Neural progenitor cell (in vitro differentiated cells): ENCODE measurements around the gene RNU5D-1. TPM values are rescaled to one million over a fixed set of nuclear protein-coding genes. Genes with fewer than 3 reads are reported as not detected.

Source experiments
- DNase-seq: peaks from one replicate; pipeline ENCODE4 v3.0.0-alpha.2; 2016; ENCODE audit warnings: low spot score
- H2AFZ ChIP-seq: fragments of 200-600 bp; sonication (generic); replicated peaks from 2 replicates; pipeline ENCODE4 v1.6.1; 2016; ENCODE audit warnings: antibody characterized with exemption
- H3F3A ChIP-seq: fragments of 200-600 bp; sonication (generic); 2 replicates; pipeline ENCODE4 v1.6.1; 2016; ENCODE audit warnings: antibody characterized with exemption, low read depth
- H3K27ac ChIP-seq: fragments of 200-600 bp; sonication (generic); 2 replicates; pipeline ENCODE4 v1.5.1; 2016; ENCODE audit warnings: mild to moderate bottlenecking
- H3K27me3 ChIP-seq: fragments of 200-600 bp; sonication (generic); 2 replicates; pipeline ENCODE4 v1.6.1; 2016; ENCODE audit warnings: mild to moderate bottlenecking, moderate library complexity
- H3K36me3 ChIP-seq: fragments of 200-600 bp; sonication (generic); 2 replicates; pipeline ENCODE4 v1.5.1; 2016
- H3K4me1 ChIP-seq: fragments of 200-600 bp; sonication (generic); 2 replicates; pipeline ENCODE4 v1.6.1; 2016; ENCODE audit warnings: mixed run types
- H3K4me2 ChIP-seq: fragments of 200-600 bp; sonication (generic); 2 replicates; pipeline ENCODE4 v1.6.1; 2016
- H3K4me3 ChIP-seq: fragments of 200-600 bp; sonication (generic); 2 replicates; pipeline ENCODE4 v1.5.1; 2016
- H3K79me2 ChIP-seq: fragments of 200-600 bp; sonication (generic); 2 replicates; pipeline ENCODE4 v1.6.1; 2016; ENCODE audit warnings: low read depth
- H3K9ac ChIP-seq: fragments of 200-600 bp; sonication (generic); 2 replicates; pipeline ENCODE4 v1.6.1; 2016
- H3K9me3 ChIP-seq: fragments of 200-600 bp; sonication (generic); 2 replicates; pipeline ENCODE4 v1.5.1; 2016; ENCODE audit warnings: low read depth
- H4K20me1 ChIP-seq: fragments of 200-600 bp; sonication (generic); 2 replicates; pipeline ENCODE4 v1.6.1; 2016; ENCODE audit warnings: low read depth
- H3K27ac Mint-ChIP-seq: 3 replicates; pipeline ENCODE4 v1.8.0; 2021; ENCODE audit warnings: mixed read lengths
- H3K27me3 Mint-ChIP-seq: 2 replicates; pipeline ENCODE4 v1.8.0; 2022; ENCODE audit warnings: low read depth, mild to moderate bottlenecking, inconsistent platforms, moderate library complexity, mixed read lengths; ENCODE audit not compliant: insufficient read depth
- H3K36me3 Mint-ChIP-seq: 3 replicates; pipeline ENCODE4 v1.8.0; 2021; ENCODE audit warnings: mixed read lengths
- H3K4me1 Mint-ChIP-seq: 3 replicates; pipeline ENCODE4 v1.8.0; 2021; ENCODE audit warnings: mixed read lengths
- H3K4me3 Mint-ChIP-seq: 3 replicates; pipeline ENCODE4 v1.8.0; 2021; ENCODE audit warnings: mild to moderate bottlenecking, moderate library complexity, mixed read lengths
- H3K9me3 Mint-ChIP-seq: 3 replicates; pipeline ENCODE4 v1.8.0; 2020; ENCODE audit warnings: mixed read lengths
- CTCF ChIP-seq: fragments of 200-600 bp; sonication (generic); IDR thresholded peaks from 2 replicates; pipeline ENCODE4 v1.5.1; 2017; ENCODE audit warnings: antibody characterized with exemption, mild to moderate bottlenecking
- EZH2 ChIP-seq: fragments of 200-600 bp; sonication (generic); IDR thresholded peaks from 2 replicates; pipeline ENCODE4 v1.6.1; 2017; ENCODE audit warnings: antibody characterized with exemption, mild to moderate bottlenecking, moderate library complexity
- EZH2phosphoT487 ChIP-seq: fragments of 200-600 bp; sonication (generic); IDR thresholded peaks from 2 replicates; pipeline ENCODE4 v1.6.1; 2017; ENCODE audit warnings: antibody characterized with exemption
- total RNA-seq: library from RNA; depleted of rRNA; stranded (reverse); fragments of >200 nt; gene quantifications from 2 replicates; pipeline ENCODE4 v1.2.3, GENCODE V29; 2015; ENCODE audit warnings: low replicate concordance

Gene RNU5D-1
- total RNA-seq, 1 donor from 2014 or later = not detected

- Histone ChIP-seq H3K27ac (no peak overlapping the region), H3K27me3 (no peaks in the 10 kb centered on the region), H3K4me1 (no peaks in the 10 kb centered on the region), H4K20me1 (no peaks in the 10 kb centered on the region), H3K9ac (no peak overlapping the region), H3K4me2 (no peak overlapping the region), H3K9me3 (no peaks in the 10 kb centered on the region), H3K36me3 (no peaks in the 10 kb centered on the region), H3K4me3 (no peak overlapping the region), H2AFZ (no peak overlapping the region), H3K79me2 (no peaks in the 10 kb centered on the region), H3F3A (no peaks in the 10 kb centered on the region)
- Mint-ChIP-seq H3K9me3 (no peaks in the 10 kb centered on the region), H3K4me3 (no peak overlapping the region), H3K36me3 (peaks cover 5% of the 10 kb centered on the region), H3K27ac (no peak overlapping the region), H3K27me3 (peaks cover 8% of the 10 kb centered on the region), H3K4me1 (peaks cover 1% of the 10 kb centered on the region)
- TF ChIP-seq CTCF (no peak), EZH2 (no peak), EZH2phosphoT487 (no peak)
- DNase-seq = no peak
These were observed 34.9 kb downstream of the RNU5D-1 start for GRCh38 chr1:44696101-44696500.

- no peaks in the 10 kb centered on the region for H3K9me3 Mint-ChIP-seq
- H3K4me1 Mint-ChIP-seq = no peaks in the 10 kb centered on the region
- H3K27ac Mint-ChIP-seq = no peak overlapping the region
- H3K4me3 ChIP-seq = no peak overlapping the region
- no peak for TF ChIP-seq CTCF
- no peak for TF ChIP-seq EZH2
- no peak for TF ChIP-seq EZH2phosphoT487
- no peaks in the 10 kb centered on the region for H3K36me3 ChIP-seq
- no peak overlapping the region for H3K27ac ChIP-seq
- no peaks in the 10 kb centered on the region for H4K20me1 ChIP-seq
- DNase-seq = no peak
- peaks cover 7% of the 10 kb centered on the region for H3K27me3 Mint-ChIP-seq
- H3K9ac ChIP-seq = no peak overlapping the region
- H3K9me3 ChIP-seq = no peaks in the 10 kb centered on the region
- H3K4me1 ChIP-seq = no peaks in the 10 kb centered on the region
- peaks cover 5% of the 10 kb centered on the region for H3K36me3 Mint-ChIP-seq
- no peak overlapping the region for H3K4me3 Mint-ChIP-seq
- H3F3A ChIP-seq = no peaks in the 10 kb centered on the region
- no peak overlapping the region for H2AFZ ChIP-seq
- H3K4me2 ChIP-seq = no peak overlapping the region
- no peaks in the 10 kb centered on the region for H3K27me3 ChIP-seq
- H3K79me2 ChIP-seq = no peaks in the 10 kb centered on the region
These were observed 35.3 kb downstream of the RNU5D-1 start for GRCh38 chr1:44695671-44696070.

GRCh38 chr1:44694863-44695478 is 36.0 kb downstream of the RNU5D-1 start:
- Mint-ChIP-seq H3K9me3 (no peaks in the 10 kb centered on the region), H3K36me3 (peaks cover 5% of the 10 kb centered on the region), H3K4me1 (no peaks in the 10 kb centered on the region), H3K27ac (no peak overlapping the region), H3K27me3 (peaks cover 4% of the 10 kb centered on the region), H3K4me3 (no peak overlapping the region)
- H3K4me2 ChIP-seq = no peak overlapping the region
- H3K9me3 ChIP-seq = no peaks in the 10 kb centered on the region
- no peaks in the 10 kb centered on the region for H3K36me3 ChIP-seq
- H2AFZ ChIP-seq = no peak overlapping the region
- no peaks in the 10 kb centered on the region for H3F3A ChIP-seq
- H3K27ac ChIP-seq = no peak overlapping the region
- no peaks in the 10 kb centered on the region for H3K4me1 ChIP-seq
- H3K4me3 ChIP-seq = no peak overlapping the region
- TF ChIP-seq CTCF (no peak), EZH2phosphoT487 (no peak), EZH2 (no peak)
- H4K20me1 ChIP-seq = no peaks in the 10 kb centered on the region
- H3K9ac ChIP-seq = no peak overlapping the region
- no peaks in the 10 kb centered on the region for H3K27me3 ChIP-seq
- H3K79me2 ChIP-seq = no peaks in the 10 kb centered on the region
- DNase-seq = no peak
